OCI-LY1 (cell line): Measurements from ENCODE around the gene PRAC1.

ENCODE experiments used
- H2AFZ ChIP-seq: fragments of 200-600 bp; sonication (generic), shearing (Covaris generic); 2 replicates; pipeline ENCODE4 v1.6.0; 2014; ENCODE audit warnings: antibody characterized with exemption, mild to moderate bottlenecking, low read length
- H3F3A ChIP-seq: fragments of 200-600 bp; sonication (generic), shearing (Covaris generic); 2 replicates; pipeline ENCODE4 v1.6.0; 2014; ENCODE audit warnings: mild to moderate bottlenecking, antibody characterized with exemption, low read length, moderate library complexity; ENCODE audit not compliant: insufficient read depth
- H3K27ac ChIP-seq: fragments of 200-600 bp; sonication (generic); 2 replicates; pipeline ENCODE4 v1.5.1; 2014; ENCODE audit warnings: low read length, mixed run types, mild to moderate bottlenecking, low read depth; ENCODE audit not compliant: poor library complexity, severe bottlenecking
- H3K27me3 ChIP-seq: fragments of 200-600 bp; sonication (generic); 2 replicates; pipeline ENCODE4 v1.6.0; 2014; ENCODE audit warnings: antibody characterized with exemption, mild to moderate bottlenecking, low read length, moderate library complexity; ENCODE audit not compliant: insufficient read depth
- H3K36me3 ChIP-seq: fragments of 200-600 bp; sonication (generic); 2 replicates; pipeline ENCODE4 v1.6.1; 2014; ENCODE audit warnings: mild to moderate bottlenecking, antibody characterized with exemption, low read length, moderate library complexity, mixed read lengths; ENCODE audit not compliant: insufficient read depth
- H3K4me1 ChIP-seq: fragments of 200-600 bp; sonication (generic); 2 replicates; pipeline ENCODE4 v1.5.1; 2014; ENCODE audit warnings: mild to moderate bottlenecking, low read length, moderate library complexity; ENCODE audit not compliant: insufficient read depth, severe bottlenecking
- H3K4me2 ChIP-seq: fragments of 200-600 bp; sonication (generic), shearing (Covaris generic); 2 replicates; pipeline ENCODE4 v1.6.1; 2014; ENCODE audit warnings: low read length
- H3K4me3 ChIP-seq: fragments of 200-600 bp; sonication (generic); 2 replicates; pipeline ENCODE4 v1.5.1; 2014; ENCODE audit warnings: low read length, low read depth, mild to moderate bottlenecking, mixed read lengths; ENCODE audit not compliant: poor library complexity, severe bottlenecking
- H3K79me2 ChIP-seq: fragments of 200-600 bp; shearing (Covaris generic); 2 replicates; pipeline ENCODE4 v1.6.1; 2016; ENCODE audit warnings: mixed run types, low read length, mixed read lengths; ENCODE audit not compliant: insufficient read depth
- H3K9ac ChIP-seq: fragments of 200-600 bp; sonication (generic), shearing (Covaris generic); 2 replicates; pipeline ENCODE4 v1.6.1; 2014; ENCODE audit warnings: mild to moderate bottlenecking, low read length, mixed read lengths
- H3K9me2 ChIP-seq: fragments of 200-600 bp; sonication (generic), shearing (Covaris generic); 2 replicates; pipeline ENCODE4 v1.6.1; 2014; ENCODE audit warnings: low read depth, mild to moderate bottlenecking, low read length, mixed read lengths
- H3K9me3 ChIP-seq: fragments of 200-600 bp; shearing (Covaris generic); 2 replicates; pipeline ENCODE4 v1.6.1; 2014; ENCODE audit warnings: low read length, mixed read lengths
- H4K20me1 ChIP-seq: fragments of 200-600 bp; sonication (generic), shearing (Covaris generic); 2 replicates; pipeline ENCODE4 v1.6.0; 2016; ENCODE audit warnings: mild to moderate bottlenecking, low read length; ENCODE audit not compliant: insufficient read depth
- EZH2 ChIP-seq: fragments of 200-600 bp; sonication (generic), shearing (Covaris generic); IDR thresholded peaks from 2 replicates; pipeline ENCODE4 v1.8.0; 2017; ENCODE audit warnings: borderline replicate concordance, mixed run types, mild to moderate bottlenecking, antibody characterized with exemption, low read length, moderate library complexity, mixed read lengths
- TF ChIP-seq, protein P1 (sequence below): fragments of 200-600 bp; sonication (generic), shearing (Covaris generic); IDR thresholded peaks from 2 replicates; pipeline ENCODE4 v1.5.1; 2017; ENCODE audit warnings: mild to moderate bottlenecking, antibody characterized with exemption, low read length, moderate library complexity, mixed read lengths

Gene PRAC1

GRCh38 chr17:48749621-48750553, 27.6 kb upstream of the PRAC1 start:
- Histone ChIP-seq H3K27me3 (peaks cover 4% of the 10 kb centered on the region; the same call in 1 of the 2 replicates), H3K9ac (no peak overlapping the region), H3K4me2 (no peak overlapping the region), H3K4me1 (no peaks in the 10 kb centered on the region), H3K79me2 (no peaks in the 10 kb centered on the region), H3K27ac (no peak overlapping the region), H3K9me3 (no peaks in the 10 kb centered on the region), H3F3A (no peaks in the 10 kb centered on the region), H3K4me3 (no peak overlapping the region), H3K9me2 (no peaks in the 10 kb centered on the region), H3K36me3 (no peaks in the 10 kb centered on the region), H2AFZ (no peak overlapping the region), H4K20me1 (no peaks in the 10 kb centered on the region)
- no peak for TF ChIP-seq EZH2
- TF ChIP-seq, protein P1, sequence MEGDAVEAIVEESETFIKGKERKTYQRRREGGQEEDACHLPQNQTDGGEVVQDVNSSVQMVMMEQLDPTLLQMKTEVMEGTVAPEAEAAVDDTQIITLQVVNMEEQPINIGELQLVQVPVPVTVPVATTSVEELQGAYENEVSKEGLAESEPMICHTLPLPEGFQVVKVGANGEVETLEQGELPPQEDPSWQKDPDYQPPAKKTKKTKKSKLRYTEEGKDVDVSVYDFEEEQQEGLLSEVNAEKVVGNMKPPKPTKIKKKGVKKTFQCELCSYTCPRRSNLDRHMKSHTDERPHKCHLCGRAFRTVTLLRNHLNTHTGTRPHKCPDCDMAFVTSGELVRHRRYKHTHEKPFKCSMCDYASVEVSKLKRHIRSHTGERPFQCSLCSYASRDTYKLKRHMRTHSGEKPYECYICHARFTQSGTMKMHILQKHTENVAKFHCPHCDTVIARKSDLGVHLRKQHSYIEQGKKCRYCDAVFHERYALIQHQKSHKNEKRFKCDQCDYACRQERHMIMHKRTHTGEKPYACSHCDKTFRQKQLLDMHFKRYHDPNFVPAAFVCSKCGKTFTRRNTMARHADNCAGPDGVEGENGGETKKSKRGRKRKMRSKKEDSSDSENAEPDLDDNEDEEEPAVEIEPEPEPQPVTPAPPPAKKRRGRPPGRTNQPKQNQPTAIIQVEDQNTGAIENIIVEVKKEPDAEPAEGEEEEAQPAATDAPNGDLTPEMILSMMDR, result no peak

GRCh38 chr17:48748718-48749566, 26.6 kb upstream of the PRAC1 start:
- no peak overlapping the region for H3K27ac ChIP-seq
- H3K9me2 ChIP-seq, result no peaks in the 10 kb centered on the region
- H2AFZ ChIP-seq, result no peak overlapping the region
- no peak overlapping the region for H3K4me3 ChIP-seq
- no peaks in the 10 kb centered on the region for H4K20me1 ChIP-seq
- H3F3A ChIP-seq, result no peaks in the 10 kb centered on the region
- H3K27me3 ChIP-seq, result peaks cover 4% of the 10 kb centered on the region; the same call in 1 of the 2 replicates
- no peaks in the 10 kb centered on the region for H3K79me2 ChIP-seq
- no peak overlapping the region for H3K4me2 ChIP-seq
- H3K9ac ChIP-seq, result no peak overlapping the region
- no peak for TF ChIP-seq EZH2
- TF ChIP-seq, protein P1, result no peak
- H3K4me1 ChIP-seq, result no peaks in the 10 kb centered on the region
- H3K9me3 ChIP-seq, result no peaks in the 10 kb centered on the region
- H3K36me3 ChIP-seq, result no peaks in the 10 kb centered on the region

GRCh38 chr17:48747445-48748363, 25.4 kb upstream of the PRAC1 start:
- Histone ChIP-seq H3K9me2 (no peaks in the 10 kb centered on the region), H3K36me3 (no peaks in the 10 kb centered on the region), H3K27me3 (peaks cover 4% of the 10 kb centered on the region; the same call in 1 of the 2 replicates), H3K9ac (no peak overlapping the region), H3K27ac (no peak overlapping the region), H3K4me1 (no peaks in the 10 kb centered on the region), H3K4me2 (no peak overlapping the region), H3F3A (no peaks in the 10 kb centered on the region), H4K20me1 (no peaks in the 10 kb centered on the region), H3K4me3 (no peak overlapping the region), H3K79me2 (no peaks in the 10 kb centered on the region), H2AFZ (no peak overlapping the region), H3K9me3 (no peaks in the 10 kb centered on the region)
- TF ChIP-seq, protein P1, result no peak
